SK-N-SH (cell line): Measurements from ENCODE around the gene PLAU. TPM values are rescaled to one million over a fixed set of nuclear protein-coding genes. Genes with fewer than 3 reads are reported as not detected.

ENCODE experiments used
- CTCF ChIA-PET: fragments of 300-600, 350-600 bp; formaldehyde crosslinking; extraction: SDS; loops from one replicate; lab custom pipeline; 2021; lab: Yijun Ruan, JAX
- POLR2A ChIA-PET: fragments of 350-600 bp; sonication (Branson Sonifier 250); formaldehyde crosslinking; extraction: SDS; loops from one replicate; lab custom pipeline; 2020; ENCODE audit warnings: antibody characterized with exemption, inconsistent platforms; lab: Yijun Ruan, JAX
- DNase-seq: peaks from one replicate; pipeline ENCODE4 v3.0.0; 2012
- H2AFZ ChIP-seq: fragments of 200-600 bp; sonication (generic); 2 replicates; pipeline ENCODE4 v1.8.1; 2016; ENCODE audit warnings: antibody characterized with exemption, mild to moderate bottlenecking, low read depth
- H3F3A ChIP-seq: fragments of 200-600 bp; sonication (generic); replicated peaks from 2 replicates; pipeline ENCODE3; 2016; ENCODE audit warnings: antibody characterized with exemption, mild to moderate bottlenecking; ENCODE audit not compliant: insufficient read depth
- H3K27ac ChIP-seq, 2 experiments: fragments of 200-500 bp in 1 of 2; fragments of 200-600 bp in 1 of 2; sonication (Bioruptor generic) in 1 of 2; sonication (generic), shearing (Covaris generic) in 1 of 2; 2 replicates each; pipeline versions ENCODE4 v1.5.1 to v1.6.1; 2014 to 2016; ENCODE audit warnings: low read depth in 2 of 2, inconsistent platforms in 1 of 2, low read length in 1 of 2, mild to moderate bottlenecking in 1 of 2, mixed read lengths in 1 of 2
- H3K27me3 ChIP-seq: fragments of 200-600 bp; sonication (generic), shearing (Covaris generic); 2 replicates; pipeline ENCODE4 v1.6.1; 2016; ENCODE audit warnings: mixed run types; ENCODE audit not compliant: insufficient read depth
- H3K36me3 ChIP-seq, 2 experiments: fragments of 200-500 bp in 1 of 2; fragments of 200-600 bp in 1 of 2; sonication (Bioruptor generic) in 1 of 2; sonication (generic) in 1 of 2; replicated peaks in 1 of 2; 2 replicates each; pipeline versions ENCODE3 to v1.5.1; 2014 to 2016; ENCODE audit warnings: low read length in 1 of 2, mild to moderate bottlenecking in 1 of 2; ENCODE audit not compliant: insufficient read depth in 2 of 2, control insufficient read depth in 1 of 2
- H3K4me1 ChIP-seq, 2 experiments: fragments of 200-500 bp in 1 of 2; fragments of 200-600 bp in 1 of 2; sonication (Bioruptor generic) in 1 of 2; sonication (generic), shearing (Covaris generic) in 1 of 2; 2 replicates each; pipeline versions ENCODE4 v1.5.1 to v1.6.1; 2014 to 2016; ENCODE audit warnings: low read depth in 1 of 2, low read length in 1 of 2, mixed run types in 1 of 2; ENCODE audit not compliant: insufficient read depth in 2 of 2, control insufficient read depth in 1 of 2
- H3K4me2 ChIP-seq: fragments of 200-600 bp; sonication (generic), shearing (Covaris generic); 2 replicates; pipeline ENCODE4 v1.6.1; 2017; ENCODE audit warnings: mixed run types
- H3K4me3 ChIP-seq, 2 experiments: fragments of 200-500 bp in 1 of 2; fragments of 200-600 bp in 1 of 2; sonication (Bioruptor generic) in 1 of 2; sonication (generic), shearing (Covaris generic) in 1 of 2; 2 replicates each; pipeline versions ENCODE4 v1.5.1 to v1.8.1; 2014 to 2016; ENCODE audit warnings: low read depth in 2 of 2, inconsistent platforms in 1 of 2, low read length in 1 of 2, mild to moderate bottlenecking in 1 of 2, mixed read lengths in 1 of 2, moderate library complexity in 1 of 2
- H3K79me2 ChIP-seq: fragments of 200-600 bp; sonication (generic); 2 replicates; pipeline ENCODE4 v1.8.1; 2017; ENCODE audit warnings: mild to moderate bottlenecking; ENCODE audit not compliant: insufficient read depth
- H3K9ac ChIP-seq: fragments of 200-600 bp; sonication (generic); 2 replicates; pipeline ENCODE4 v1.6.1; 2017; ENCODE audit warnings: mixed run types
- H3K9me2 ChIP-seq: fragments of 200-600 bp; sonication (generic); 2 replicates; pipeline ENCODE4 v1.6.1; 2017; ENCODE audit warnings: mixed run types
- H3K9me3 ChIP-seq: fragments of 200-600 bp; sonication (generic); 2 replicates; pipeline ENCODE4 v1.6.1; 2017; ENCODE audit warnings: mixed run types, mild to moderate bottlenecking, moderate library complexity
- H4K20me1 ChIP-seq: fragments of 200-600 bp; sonication (generic); 2 replicates; pipeline ENCODE4 v1.6.1; 2017; ENCODE audit warnings: mild to moderate bottlenecking, mixed run types; ENCODE audit not compliant: insufficient read depth
- CHD2 ChIP-seq: fragments of 150-350 bp; IDR thresholded peaks from 2 replicates; pipeline ENCODE4 v1.6.1; 2018; ENCODE audit warnings: low read length; ENCODE audit not compliant: partially characterized antibody
- CTCF ChIP-seq: fragments of 200-600 bp; sonication (generic); IDR thresholded peaks from 2 replicates; pipeline ENCODE4 v1.6.1; 2017; ENCODE audit warnings: antibody characterized with exemption, mild to moderate bottlenecking, moderate library complexity
- ELF1 ChIP-seq: IDR thresholded peaks from 2 replicates; pipeline ENCODE4 v1.4.0; 2012
- EP300 ChIP-seq, 2 experiments: IDR thresholded peaks; 2 replicates each; pipeline versions ENCODE4 v1.4.0 to v1.6.1; 2012; ENCODE audit warnings: borderline replicate concordance in 1 of 2, low read depth in 1 of 2, low read length in 1 of 2
- EZH2phosphoT487 ChIP-seq: fragments of 200-600 bp; sonication (generic); IDR thresholded peaks from 2 replicates; pipeline ENCODE4 v1.6.1; 2017; ENCODE audit warnings: low read depth, mixed run types, mild to moderate bottlenecking, antibody characterized with exemption, moderate library complexity, borderline replicate concordance
- GABPA ChIP-seq: IDR thresholded peaks from 2 replicates; pipeline ENCODE4 v1.4.0; 2012; ENCODE audit warnings: low read depth, mild to moderate bottlenecking
- GATA2 ChIP-seq: sonication (generic); formaldehyde crosslinking; IDR thresholded peaks from 2 replicates; pipeline ENCODE4 v1.5.0; 2020; ENCODE audit warnings: mild to moderate bottlenecking, missing genetic modification reagents
- IRF3 ChIP-seq: fragments of 150-350 bp; IDR thresholded peaks from 2 replicates; pipeline ENCODE4 v1.6.1; 2016; ENCODE audit warnings: mild to moderate bottlenecking, low read depth, low read length
- MEF2A ChIP-seq: IDR thresholded peaks from 2 replicates; pipeline ENCODE4 v1.4.0; 2012; ENCODE audit warnings: low read depth, borderline replicate concordance
- MXI1 ChIP-seq: IDR thresholded peaks from 2 replicates; pipeline ENCODE4 v1.6.1; 2012; ENCODE audit warnings: mild to moderate bottlenecking, low read depth, low read length, improper control_type of control experiment
- NFIC ChIP-seq: IDR thresholded peaks from 2 replicates; pipeline ENCODE4 v1.4.0; 2012; ENCODE audit warnings: borderline replicate concordance
- NRF1 ChIP-seq: IDR thresholded peaks from 2 replicates; pipeline ENCODE4 v1.6.1; 2012; ENCODE audit warnings: low read depth, mild to moderate bottlenecking, low read length
- PBX3 ChIP-seq: IDR thresholded peaks from 2 replicates; pipeline ENCODE4; 2012
- POLR2AphosphoS5 ChIP-seq: IDR thresholded peaks from 2 replicates; pipeline ENCODE4 v1.6.1; 2012; ENCODE audit warnings: low read depth, low read length
- RAD21 ChIP-seq: IDR thresholded peaks from 2 replicates; pipeline ENCODE4 v1.6.1; 2012; ENCODE audit warnings: mild to moderate bottlenecking, low read length
- REST ChIP-seq: IDR thresholded peaks from 2 replicates; pipeline ENCODE4 v1.6.1; 2012; ENCODE audit warnings: mild to moderate bottlenecking, low read depth, low read length, moderate library complexity
- RFX5 ChIP-seq: IDR thresholded peaks from 2 replicates; pipeline ENCODE4 v1.6.1; 2012; ENCODE audit warnings: mild to moderate bottlenecking, improper control_type of control experiment, low read length
- SMC3 ChIP-seq: IDR thresholded peaks from 2 replicates; pipeline ENCODE4 v1.6.1; 2012; ENCODE audit warnings: low read depth, low read length, improper control_type of control experiment
- TCF12 ChIP-seq: IDR thresholded peaks from 2 replicates; pipeline ENCODE4 v1.4.0; 2012
- TEAD4 ChIP-seq: IDR thresholded peaks from 2 replicates; pipeline ENCODE4 v1.4.0; 2012; ENCODE audit warnings: mild to moderate bottlenecking, borderline replicate concordance; ENCODE audit not compliant: insufficient read depth
- YY1 ChIP-seq: IDR thresholded peaks from 2 replicates; pipeline ENCODE4 v1.4.0; 2012; ENCODE audit warnings: low read depth, mild to moderate bottlenecking
- WGBS: methylation state at CpG from one replicate; pipeline ENCODE4 v1.1.6; 2017; ENCODE audit warnings: low lambda C conversion rate; 5-methylcytosine and 5-hydroxymethylcytosine counted together
- polyA plus RNA-seq, 3 experiments: library from polyadenylated mRNA; depleted of rRNA; stranded (reverse); fragments of >200 nt; gene quantifications; 2 replicates each; pipeline ENCODE4 v1.2.3, GENCODE V29; 2012
- TF ChIP-seq, protein P1 (sequence below): IDR thresholded peaks from 2 replicates; pipeline ENCODE4 v1.4.0; 2012; ENCODE audit warnings: low read depth, borderline replicate concordance
- TF ChIP-seq, protein P2 (sequence below): IDR thresholded peaks from 2 replicates; pipeline ENCODE4 v1.4.0; 2012; ENCODE audit warnings: low read depth

PLAU gene
- polyA plus RNA-seq, 1 of the 3 experiments (the other 2 are of a cell fraction) = 200 TPM

DNA sequence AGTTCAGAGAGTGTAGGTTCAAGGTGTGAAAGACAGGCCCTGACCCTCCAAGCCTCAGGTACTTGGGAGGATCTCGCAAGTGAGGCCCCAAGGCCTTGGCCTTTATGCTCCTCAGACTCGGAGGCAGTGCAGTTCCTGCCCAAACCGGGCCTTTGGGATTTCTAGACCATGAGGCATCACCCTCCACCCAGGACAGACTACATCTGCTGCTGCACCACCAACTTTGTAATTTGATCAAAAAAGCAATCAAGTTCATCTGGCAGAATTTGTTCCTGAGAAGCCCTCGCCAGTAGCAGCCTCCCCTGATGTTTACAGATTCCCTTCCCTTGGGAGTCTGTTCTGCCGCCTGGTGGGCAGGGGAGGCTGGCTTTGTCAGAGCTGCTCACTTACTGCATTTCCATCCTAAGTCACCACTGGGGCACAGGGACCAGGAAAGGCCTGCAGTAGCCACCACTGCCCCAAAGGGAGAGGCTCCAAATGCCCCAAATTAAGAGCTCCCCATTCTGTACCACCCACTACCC, 38.7 kb upstream of the PLAU start:
- Histone ChIP-seq H3K27me3 (no peaks in the 10 kb centered on the region), H3K27ac (peak overlapping the region in 1 of 2 experiments; percentile 34; a peak in 1 of 4 replicates), H4K20me1 (peaks cover 36% of the 10 kb centered on the region), H3K9me2 (no peaks in the 10 kb centered on the region), H2AFZ (no peak overlapping the region), H3K4me1 (peaks cover 15 to 26% of the 10 kb centered on the region in 2 experiments; a peak in 3 of 4 replicates), H3K4me2 (peak overlapping the region; percentile 81; the same call in 1 of the 2 replicates), H3K36me3 (peaks cover 9 to 47% of the 10 kb centered on the region in 2 experiments), H3K9me3 (no peaks in the 10 kb centered on the region), H3F3A (peaks cover 14% of the 10 kb centered on the region), H3K9ac (no peak overlapping the region), H3K4me3 (peak overlapping the region in 1 of 2 experiments; percentile 51; a peak in 1 of 4 replicates), H3K79me2 (peaks cover 47% of the 10 kb centered on the region)
- TF ChIP-seq IRF3 (no peak), TEAD4 (no peak), ELF1 (no peak), MEF2A (no peak), RFX5 (no peak), YY1 (no peak), GATA2 (CRISPR knock-in tag) (no peak), CHD2 (no peak), EZH2phosphoT487 (no peak), CTCF (0 out of 2 replicates have a peak, but pooled peaks have one; percentile 13), GABPA (no peak), PBX3 (no peak), TCF12 (no peak), REST (no peak), SMC3 (peak; percentile 29; the same call in 1 of the 2 replicates), POLR2AphosphoS5 (no peak), NFIC (no peak), EP300 (IDR thresholded peaks at IDR 0.05; ENCODE audit: borderline replicate concordance in 1 of 2, low read depth in 1 of 2, low read length in 1 of 2) (no peak), MXI1 (no peak), NRF1 (no peak), RAD21 (peak; percentile 25; the same call in 1 of the 2 replicates)
- TF ChIP-seq, protein P1, sequence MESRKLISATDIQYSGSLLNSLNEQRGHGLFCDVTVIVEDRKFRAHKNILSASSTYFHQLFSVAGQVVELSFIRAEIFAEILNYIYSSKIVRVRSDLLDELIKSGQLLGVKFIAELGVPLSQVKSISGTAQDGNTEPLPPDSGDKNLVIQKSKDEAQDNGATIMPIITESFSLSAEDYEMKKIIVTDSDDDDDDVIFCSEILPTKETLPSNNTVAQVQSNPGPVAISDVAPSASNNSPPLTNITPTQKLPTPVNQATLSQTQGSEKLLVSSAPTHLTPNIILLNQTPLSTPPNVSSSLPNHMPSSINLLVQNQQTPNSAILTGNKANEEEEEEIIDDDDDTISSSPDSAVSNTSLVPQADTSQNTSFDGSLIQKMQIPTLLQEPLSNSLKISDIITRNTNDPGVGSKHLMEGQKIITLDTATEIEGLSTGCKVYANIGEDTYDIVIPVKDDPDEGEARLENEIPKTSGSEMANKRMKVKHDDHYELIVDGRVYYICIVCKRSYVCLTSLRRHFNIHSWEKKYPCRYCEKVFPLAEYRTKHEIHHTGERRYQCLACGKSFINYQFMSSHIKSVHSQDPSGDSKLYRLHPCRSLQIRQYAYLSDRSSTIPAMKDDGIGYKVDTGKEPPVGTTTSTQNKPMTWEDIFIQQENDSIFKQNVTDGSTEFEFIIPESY = no peak
- TF ChIP-seq, protein P2, sequence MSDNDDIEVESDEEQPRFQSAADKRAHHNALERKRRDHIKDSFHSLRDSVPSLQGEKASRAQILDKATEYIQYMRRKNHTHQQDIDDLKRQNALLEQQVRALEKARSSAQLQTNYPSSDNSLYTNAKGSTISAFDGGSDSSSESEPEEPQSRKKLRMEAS = no peak
- CTCF ChIA-PET = interaction anchor here (1.4 to 37.3 kb wide), 2 partner anchors 10 to 28 kb away, joined by 6 to 753 read pairs; no protein-coding TSS in a partner anchor
- POLR2A ChIA-PET = no interaction called here
- DNase-seq = peak; percentile 59
- 100% methylated on average over 1 of the region's 5 CpGs for WGBS
